Measurements from ENCODE around the gene FMN2.

The FMN2 gene

DNA sequence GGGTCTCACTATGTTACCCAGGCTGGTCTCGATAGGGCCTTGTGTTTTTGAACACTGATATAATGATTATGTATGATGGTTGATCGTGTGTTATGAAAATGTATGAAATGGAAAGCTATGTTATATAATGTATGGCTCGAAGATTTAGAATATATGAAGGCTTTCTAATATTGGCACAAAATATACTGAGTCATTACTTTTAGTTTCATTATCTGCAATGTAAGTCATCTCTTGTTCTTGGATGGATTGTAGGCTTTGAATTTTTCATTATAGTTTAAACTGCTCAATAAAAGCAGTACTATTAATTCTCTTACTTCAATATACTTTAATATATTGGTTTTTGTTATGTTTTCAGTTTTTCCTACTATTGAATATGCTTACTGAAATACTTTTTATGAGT is 10.1 kb downstream of the FMN2 start:
- TF ChIP-seq, protein P1, sequence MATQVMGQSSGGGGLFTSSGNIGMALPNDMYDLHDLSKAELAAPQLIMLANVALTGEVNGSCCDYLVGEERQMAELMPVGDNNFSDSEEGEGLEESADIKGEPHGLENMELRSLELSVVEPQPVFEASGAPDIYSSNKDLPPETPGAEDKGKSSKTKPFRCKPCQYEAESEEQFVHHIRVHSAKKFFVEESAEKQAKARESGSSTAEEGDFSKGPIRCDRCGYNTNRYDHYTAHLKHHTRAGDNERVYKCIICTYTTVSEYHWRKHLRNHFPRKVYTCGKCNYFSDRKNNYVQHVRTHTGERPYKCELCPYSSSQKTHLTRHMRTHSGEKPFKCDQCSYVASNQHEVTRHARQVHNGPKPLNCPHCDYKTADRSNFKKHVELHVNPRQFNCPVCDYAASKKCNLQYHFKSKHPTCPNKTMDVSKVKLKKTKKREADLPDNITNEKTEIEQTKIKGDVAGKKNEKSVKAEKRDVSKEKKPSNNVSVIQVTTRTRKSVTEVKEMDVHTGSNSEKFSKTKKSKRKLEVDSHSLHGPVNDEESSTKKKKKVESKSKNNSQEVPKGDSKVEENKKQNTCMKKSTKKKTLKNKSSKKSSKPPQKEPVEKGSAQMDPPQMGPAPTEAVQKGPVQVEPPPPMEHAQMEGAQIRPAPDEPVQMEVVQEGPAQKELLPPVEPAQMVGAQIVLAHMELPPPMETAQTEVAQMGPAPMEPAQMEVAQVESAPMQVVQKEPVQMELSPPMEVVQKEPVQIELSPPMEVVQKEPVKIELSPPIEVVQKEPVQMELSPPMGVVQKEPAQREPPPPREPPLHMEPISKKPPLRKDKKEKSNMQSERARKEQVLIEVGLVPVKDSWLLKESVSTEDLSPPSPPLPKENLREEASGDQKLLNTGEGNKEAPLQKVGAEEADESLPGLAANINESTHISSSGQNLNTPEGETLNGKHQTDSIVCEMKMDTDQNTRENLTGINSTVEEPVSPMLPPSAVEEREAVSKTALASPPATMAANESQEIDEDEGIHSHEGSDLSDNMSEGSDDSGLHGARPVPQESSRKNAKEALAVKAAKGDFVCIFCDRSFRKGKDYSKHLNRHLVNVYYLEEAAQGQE (IDR thresholded peaks at IDR 0.05; ENCODE audit: insufficient replicate concordance, low read depth), result no peak
- TF ChIP-seq GABPA (IDR thresholded peaks at IDR 0.05; ENCODE audit: low read depth) (no peak), POLR2AphosphoS5 (IDR thresholded peaks at IDR 0.05; ENCODE audit: low read depth) (no peak), SPI1 (IDR thresholded peaks at IDR 0.05; ENCODE audit: borderline replicate concordance, low read depth) (no peak)
- H3K27ac ChIP-seq (replicated peaks), result no peak overlapping the region
- H3K4me3 ChIP-seq (replicated peaks; ENCODE audit: insufficient read depth, low read length), result no peak overlapping the region
- no peak for DNase-seq (ENCODE audit: low read depth in 1 of 2, low spot score in 1 of 2)
- H3K27me3 ChIP-seq (ENCODE audit: insufficient read depth, poor library complexity, severe bottlenecking), result no peaks in the 10 kb centered on the region

DNA sequence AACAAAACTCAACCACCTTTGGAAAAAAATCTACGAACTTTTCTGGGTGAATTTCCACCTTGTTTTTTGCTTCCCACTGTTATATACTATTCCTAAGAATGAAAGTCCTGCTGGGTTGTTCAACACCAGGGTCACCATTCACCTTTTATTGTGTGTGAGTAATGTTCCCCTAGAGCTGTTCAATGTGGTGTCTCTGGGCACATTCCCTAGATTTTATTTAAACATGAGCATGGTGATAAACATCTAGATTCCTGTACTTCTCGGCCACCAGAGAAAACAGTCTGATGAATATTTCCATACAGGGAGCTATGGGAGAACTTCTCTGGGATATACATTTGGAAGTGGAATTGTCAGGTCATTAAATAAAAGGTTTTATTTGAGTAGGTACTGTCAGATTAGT is 13.0 kb downstream of the FMN2 start:
- DNase-seq (ENCODE audit: low read depth in 1 of 2, low spot score in 1 of 2), result no peak
- TF ChIP-seq POLR2AphosphoS5 (IDR thresholded peaks at IDR 0.05; ENCODE audit: low read depth) (no peak), SPI1 (IDR thresholded peaks at IDR 0.05; ENCODE audit: borderline replicate concordance, low read depth) (no peak)
- TF ChIP-seq, protein P2, sequence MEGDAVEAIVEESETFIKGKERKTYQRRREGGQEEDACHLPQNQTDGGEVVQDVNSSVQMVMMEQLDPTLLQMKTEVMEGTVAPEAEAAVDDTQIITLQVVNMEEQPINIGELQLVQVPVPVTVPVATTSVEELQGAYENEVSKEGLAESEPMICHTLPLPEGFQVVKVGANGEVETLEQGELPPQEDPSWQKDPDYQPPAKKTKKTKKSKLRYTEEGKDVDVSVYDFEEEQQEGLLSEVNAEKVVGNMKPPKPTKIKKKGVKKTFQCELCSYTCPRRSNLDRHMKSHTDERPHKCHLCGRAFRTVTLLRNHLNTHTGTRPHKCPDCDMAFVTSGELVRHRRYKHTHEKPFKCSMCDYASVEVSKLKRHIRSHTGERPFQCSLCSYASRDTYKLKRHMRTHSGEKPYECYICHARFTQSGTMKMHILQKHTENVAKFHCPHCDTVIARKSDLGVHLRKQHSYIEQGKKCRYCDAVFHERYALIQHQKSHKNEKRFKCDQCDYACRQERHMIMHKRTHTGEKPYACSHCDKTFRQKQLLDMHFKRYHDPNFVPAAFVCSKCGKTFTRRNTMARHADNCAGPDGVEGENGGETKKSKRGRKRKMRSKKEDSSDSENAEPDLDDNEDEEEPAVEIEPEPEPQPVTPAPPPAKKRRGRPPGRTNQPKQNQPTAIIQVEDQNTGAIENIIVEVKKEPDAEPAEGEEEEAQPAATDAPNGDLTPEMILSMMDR (IDR thresholded peaks at IDR 0.05; ENCODE audit: insufficient read depth, low read length), result no peak
- TF ChIP-seq, protein P1 (IDR thresholded peaks at IDR 0.05; ENCODE audit: insufficient replicate concordance, low read depth), result no peak
- Histone ChIP-seq H3K27ac (replicated peaks) (no peak overlapping the region), H3K4me3 (replicated peaks; ENCODE audit: insufficient read depth, low read length) (no peak overlapping the region), H3K27me3 (ENCODE audit: insufficient read depth, poor library complexity, severe bottlenecking) (no peaks in the 10 kb centered on the region)

DNA sequence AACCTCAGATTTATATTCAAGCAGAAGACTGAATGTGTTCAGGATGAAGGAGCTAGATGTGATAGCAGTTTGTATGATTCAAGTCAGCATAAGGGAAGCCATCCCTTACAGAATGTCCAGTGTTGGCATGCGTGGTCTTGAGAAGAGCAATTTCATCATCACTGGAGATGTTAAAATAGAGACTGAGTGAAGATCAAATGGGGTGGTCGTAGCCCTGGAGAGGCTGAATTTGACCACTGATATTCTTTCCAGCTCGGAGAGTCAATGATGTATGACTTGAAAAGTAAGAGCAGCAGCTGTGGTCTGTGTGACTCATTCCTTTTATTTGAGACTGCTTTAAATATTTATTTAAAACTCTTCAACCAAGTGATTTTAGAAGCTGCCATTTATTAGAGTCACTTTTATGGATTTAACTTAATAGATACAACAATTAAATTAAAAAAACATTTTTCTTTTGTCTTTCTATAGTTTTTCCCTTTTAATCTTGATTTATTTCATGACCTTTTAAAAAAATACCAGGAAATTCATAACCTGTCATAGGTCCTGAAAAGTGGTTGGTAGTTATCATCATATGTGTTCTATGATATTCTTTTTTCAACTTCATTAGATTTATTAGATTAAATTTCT is 15.5 kb downstream of the FMN2 start:
- H3K4me3 ChIP-seq (replicated peaks; ENCODE audit: insufficient read depth, low read length), result no peak overlapping the region
- no peaks in the 10 kb centered on the region for H3K27me3 ChIP-seq (ENCODE audit: insufficient read depth, poor library complexity, severe bottlenecking)
- DNase-seq (ENCODE audit: low read depth in 1 of 2, low spot score in 1 of 2), result no peak
- H3K27ac ChIP-seq (replicated peaks), result no peak overlapping the region
- TF ChIP-seq GABPA (IDR thresholded peaks at IDR 0.05; ENCODE audit: low read depth) (no peak), SPI1 (IDR thresholded peaks at IDR 0.05; ENCODE audit: borderline replicate concordance, low read depth) (no peak)
- TF ChIP-seq, protein P1 (IDR thresholded peaks at IDR 0.05; ENCODE audit: insufficient replicate concordance, low read depth), result no peak
- TF ChIP-seq, protein P2 (IDR thresholded peaks at IDR 0.05; ENCODE audit: insufficient read depth, low read length), result no peak
